GM12891 (cell line): Measurements from ENCODE around the gene NUP93.

Experiments used
- DNase-seq: peaks from one replicate; pipeline ENCODE4 v3.0.0; 2011; ENCODE audit warnings: low spot score; ENCODE audit not compliant: insufficient read length
- FAIRE-seq: peaks from 2 replicates; lab custom pipeline; 2011; peaks lifted over from hg19 to GRCh38; lab: Jason Lieb, UNC
- PAX5 ChIP-seq: IDR thresholded peaks from 2 replicates; pipeline ENCODE4 v1.6.1; 2011; ENCODE audit warnings: low read length, moderate library complexity, mild to moderate bottlenecking; ENCODE audit not compliant: insufficient read depth, severe bottlenecking
- POLR2A ChIP-seq: IDR thresholded peaks from 2 replicates; pipeline ENCODE4 v1.6.1; 2011; ENCODE audit warnings: low read depth, low read length, control low read depth
- POLR2AphosphoS5 ChIP-seq: IDR thresholded peaks from 2 replicates; pipeline ENCODE4 v1.6.1; 2011; ENCODE audit warnings: low read depth, low read length, control low read depth
- POU2F2 ChIP-seq: IDR thresholded peaks from 2 replicates; pipeline ENCODE4 v1.6.1; 2011; ENCODE audit warnings: low read depth, mild to moderate bottlenecking, control low read depth, low read length, moderate library complexity
- SPI1 ChIP-seq: IDR thresholded peaks from 2 replicates; pipeline ENCODE4 v1.6.1; 2011; ENCODE audit warnings: low read depth, low read length, control low read depth
- TAF1 ChIP-seq: IDR thresholded peaks from 2 replicates; pipeline ENCODE4 v1.6.1; 2011; ENCODE audit warnings: low read depth, low read length, control low read depth

NUP93 gene

DNA sequence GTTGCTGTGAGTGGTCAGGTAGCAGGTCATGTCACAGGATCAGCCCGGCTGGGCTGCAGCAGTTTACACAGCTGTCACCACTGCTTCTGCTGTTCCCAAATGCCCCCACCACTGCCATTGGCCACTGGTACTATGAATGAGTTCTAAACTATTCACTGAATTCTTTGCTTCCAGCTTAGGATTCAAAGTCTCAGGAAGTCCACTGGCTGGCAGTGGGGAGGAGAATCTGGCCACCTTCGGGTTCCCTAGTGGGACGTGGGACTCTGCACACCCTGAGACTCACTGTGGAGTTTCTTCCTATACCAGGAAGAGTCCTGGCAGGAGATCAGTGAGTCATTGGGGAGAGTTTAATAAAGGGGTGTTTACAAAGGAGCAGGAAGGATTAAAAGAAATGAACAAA is 40.8 kb upstream of the NUP93 start:
- no peak for FAIRE-seq
- no peak for TF ChIP-seq POU2F2
- no peak for TF ChIP-seq POLR2AphosphoS5
- no peak for TF ChIP-seq PAX5
- no peak for TF ChIP-seq SPI1

GRCh38 chr16:56690420-56691122 is 39.4 kb upstream of the NUP93 start:
- FAIRE-seq (no peak), DNase-seq (no peak)
- TF ChIP-seq POLR2A = no peak
- no peak for TF ChIP-seq PAX5
- no peak for TF ChIP-seq TAF1
- no peak for TF ChIP-seq POU2F2
- TF ChIP-seq POLR2AphosphoS5 = no peak

More for the DNA sequence above, 40.8 kb upstream of the NUP93 start:
- DNase-seq = no peak

GRCh38 chr16:56691885-56692284 is 38.0 kb upstream of the NUP93 start:
- no peak for TF ChIP-seq POU2F2
- no peak for TF ChIP-seq POLR2AphosphoS5
- TF ChIP-seq POLR2A = no peak
- TF ChIP-seq PAX5 = no peak
- no peak for TF ChIP-seq SPI1
- TF ChIP-seq TAF1 = no peak
- no peak for FAIRE-seq
- DNase-seq = no peak

DNA sequence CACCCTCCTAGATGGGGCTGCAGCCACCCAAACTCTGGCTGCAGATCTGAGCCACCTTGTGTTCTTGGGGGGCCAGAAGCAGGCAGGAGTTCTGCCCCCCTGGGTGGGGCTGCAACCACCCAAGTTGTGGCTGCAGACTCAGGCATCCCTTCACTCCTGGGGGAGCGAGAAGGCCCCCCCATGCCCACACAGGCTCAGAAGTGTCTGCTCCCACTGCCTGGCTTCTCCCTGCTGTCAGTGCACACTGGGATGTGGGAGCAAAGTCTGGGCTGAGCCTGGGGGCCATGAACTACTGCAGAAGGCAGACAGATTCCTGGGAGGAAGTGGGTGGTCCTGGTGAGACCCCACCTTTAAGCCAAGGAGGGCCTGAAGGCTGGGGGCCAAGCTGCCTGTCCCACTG is 34.7 kb upstream of the NUP93 start:
- TF ChIP-seq PAX5 = no peak
- TF ChIP-seq POLR2AphosphoS5 = no peak
- FAIRE-seq = no peak
- no peak for DNase-seq

DNA sequence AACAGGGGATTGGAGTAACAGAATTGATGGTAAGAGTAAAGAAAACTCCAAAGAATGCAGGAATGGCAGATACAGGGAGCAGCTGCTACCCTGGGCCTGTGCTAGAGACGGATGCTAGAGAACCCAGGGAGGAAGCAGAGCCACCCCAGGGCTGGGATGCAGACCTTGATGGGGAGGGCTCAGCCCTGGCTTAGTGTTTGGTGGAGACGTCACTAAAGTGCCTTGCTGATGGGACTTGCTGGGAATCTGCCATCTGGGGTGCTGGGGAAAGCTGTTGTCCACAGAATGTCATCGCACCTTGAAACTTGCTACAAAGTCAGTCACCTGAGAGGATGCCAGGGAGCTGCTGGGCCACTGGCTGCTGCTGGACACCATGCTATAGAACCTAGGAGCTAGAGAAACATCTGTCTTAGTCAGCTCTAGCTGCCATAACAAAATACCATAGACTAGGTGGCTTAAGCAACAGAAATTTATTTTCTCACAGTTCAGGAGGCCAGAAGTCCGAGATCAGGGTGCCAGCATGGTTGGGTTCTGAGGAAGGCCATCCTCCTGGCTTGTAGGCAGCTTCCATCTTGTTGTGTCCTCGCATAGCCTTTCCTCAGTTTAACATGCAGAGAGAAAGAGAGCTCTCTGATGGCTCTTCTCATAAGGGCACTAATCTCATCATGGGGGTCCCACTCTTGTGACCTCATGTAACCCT is 32.3 kb upstream of the NUP93 start:
- no peak for DNase-seq
- no peak for FAIRE-seq
- TF ChIP-seq TAF1 (no peak), POLR2A (no peak), POU2F2 (no peak), POLR2AphosphoS5 (no peak)

GRCh38 chr16:56700195-56700594 is 29.7 kb upstream of the NUP93 start:
- FAIRE-seq (no peak), DNase-seq (no peak)
- TF ChIP-seq TAF1 (no peak), PAX5 (no peak), POU2F2 (no peak), POLR2AphosphoS5 (no peak), SPI1 (no peak), POLR2A (no peak)

DNA sequence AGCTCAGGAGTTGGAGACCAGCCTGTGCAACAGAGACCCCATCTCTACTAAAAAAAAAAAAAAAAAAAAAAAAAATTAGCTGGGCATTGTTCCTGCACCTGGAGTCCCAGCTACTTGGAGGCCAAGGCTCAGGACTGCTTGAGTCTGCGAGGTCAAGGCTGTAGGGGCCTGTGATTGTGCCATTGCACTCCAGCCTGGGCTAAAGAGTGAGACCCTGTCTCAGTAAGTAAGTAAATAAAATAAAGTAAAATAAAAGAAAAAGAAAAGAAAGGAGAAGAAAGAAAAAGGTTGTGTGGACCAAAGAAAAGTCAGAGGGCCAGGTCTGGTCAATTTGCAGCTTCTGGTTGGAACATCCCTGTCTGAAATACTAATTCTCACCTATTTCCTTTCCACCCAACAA is 29.3 kb upstream of the NUP93 start:
- DNase-seq (no peak), FAIRE-seq (no peak)
- TF ChIP-seq SPI1 (no peak), POLR2AphosphoS5 (no peak), POU2F2 (no peak), TAF1 (no peak), POLR2A (no peak), PAX5 (no peak)

DNA sequence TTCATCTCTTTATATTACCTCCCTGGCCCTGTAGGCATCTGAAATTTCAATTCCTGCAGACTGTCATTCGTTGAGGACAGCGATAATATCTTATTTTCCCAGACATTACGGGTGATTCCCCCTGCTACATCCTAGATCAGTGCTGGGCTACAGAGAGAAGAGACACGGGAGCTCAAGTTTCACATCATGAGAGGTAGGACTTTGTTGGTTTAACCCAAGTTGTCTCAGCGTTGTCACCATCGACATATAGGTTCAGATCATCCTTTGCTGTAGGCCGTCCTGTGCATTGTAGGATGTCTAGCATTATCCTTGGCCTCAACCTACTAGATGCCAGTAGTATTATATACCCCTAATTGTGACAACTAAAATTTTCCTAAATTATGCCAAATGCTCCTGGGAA is 28.4 kb upstream of the NUP93 start:
- TF ChIP-seq POU2F2 = no peak
- DNase-seq (no peak), FAIRE-seq (no peak)

- no peak for DNase-seq
- TF ChIP-seq POLR2A (no peak), POU2F2 (no peak), TAF1 (no peak), SPI1 (no peak), POLR2AphosphoS5 (no peak), PAX5 (no peak)
- FAIRE-seq = no peak
Measured at GRCh38 chr16:56702836-56703235, 27.1 kb upstream of the NUP93 start.

GRCh38 chr16:56708525-56709442 is 21.1 kb upstream of the NUP93 start:
- TF ChIP-seq TAF1 = no peak
- TF ChIP-seq PAX5 = no peak
- no peak for TF ChIP-seq POU2F2
- TF ChIP-seq POLR2A = no peak
- no peak for TF ChIP-seq SPI1
- TF ChIP-seq POLR2AphosphoS5 = no peak
- DNase-seq (no peak), FAIRE-seq (no peak)
